ENCODE results near the gene DIS3L.

GRCh38 chr15:66310786-66311185 is 17.4 kb downstream of the DIS3L start:
- TF ChIP-seq POLR2A (IDR thresholded peaks at IDR 0.05) (no peak), CTCF (IDR thresholded peaks at IDR 0.05) (no peak)
